Right lobe of liver (tissue), 6 donors: ENCODE data around the gene NSL1. TPM values are rescaled to one million over a fixed set of nuclear protein-coding genes. Genes with fewer than 3 reads are reported as not detected.
A peak's percentile ranks its signal among the peaks of the same experiment; 100 is the strongest.

ENCODE experiments used
- ATAC-seq, 4 donors: fragments of 200-7000 bp; cut with Tn5 transposase; one replicate each; pipeline ENCODE4 v1.9.1; 2020; ENCODE audit warnings: mild to moderate bottlenecking in 4 of 4, moderate library complexity in 4 of 4
- DNase-seq, 3 donors: peaks; one replicate each; pipeline ENCODE4 v3.0.0-alpha.2; 2020
- H3K27ac ChIP-seq, 3 donors: fragments of 200-600 bp; one replicate each; pipeline ENCODE4 v1.8.0; 2022
- H3K27me3 ChIP-seq, 2 donors: fragments of 200-600 bp; one replicate each; pipeline ENCODE4 v1.8.0; 2022
- H3K36me3 ChIP-seq, 4 donors: fragments of 200-600 bp; sonication (generic) in 1 of 4; one replicate each; pipeline versions ENCODE4 v1.5.1 to v1.8.0; 2017 to 2022; ENCODE audit warnings: control low read depth in 1 of 4
- H3K4me1 ChIP-seq, 4 donors: fragments of 200-600 bp; sonication (generic) in 1 of 4; one replicate each; pipeline versions ENCODE4 v1.5.1 to v1.8.0; 2017 to 2022; ENCODE audit warnings: control low read depth in 1 of 4
- H3K4me3 ChIP-seq, 3 donors: fragments of 200-600 bp; one replicate each; pipeline ENCODE4 v1.8.0; 2022
- H3K9me3 ChIP-seq, 4 donors: fragments of 200-600 bp; sonication (generic) in 1 of 4; one replicate each; pipeline versions ENCODE4 v1.5.1 to v1.8.0; 2017 to 2022; ENCODE audit warnings: control low read depth in 1 of 4
- POLR2A ChIP-seq: fragments of 450-650 bp; IDR thresholded peaks from one replicate; pipeline ENCODE4 v1.6.1; 2017; ENCODE audit warnings: antibody characterized with exemption, mild to moderate bottlenecking
- WGBS: methylation state at CpG from one replicate; pipeline ENCODE4 v1.1.6; 2018; ENCODE audit warnings: low coverage, low lambda C conversion rate; ENCODE audit not compliant: insufficient coverage; ENCODE audit errors: missing lambda C conversion rate; 5-methylcytosine and 5-hydroxymethylcytosine counted together
- intact Hi-C, 2 donors: fragments of 100-400 bp; cut with DNase I; formaldehyde crosslinking; loops; one replicate each; pipeline versions ENCODE4 v1.11.2 to v1.14.1; 2022
- total RNA-seq, 6 experiments: library from RNA; depleted of rRNA in 2 of 6; stranded (reverse); fragments of >200 nt in 2 of 6; fragmentation: NEBNext Ultra II Directional in 3 of 6; extraction: Animal tissue kit (Norgen Biotek cat#: 25700) in 3 of 6; gene quantifications; one replicate each; pipeline versions ENCODE4 v1.1.0 to v1.2.4, GENCODE V29; 2016 to 2023
- TF ChIP-seq, protein P1 (sequence below), 4 donors: fragments of 200-600 bp in 3 of 4; fragments of 450-650 bp in 1 of 4; IDR thresholded peaks; one replicate each; pipeline versions ENCODE4 v1.5.1 to v1.8.0; 2016 to 2022; ENCODE audit warnings: antibody characterized with exemption in 4 of 4, mild to moderate bottlenecking in 2 of 4
- donor health status: DM: no; HTN: yes; CAD: no.
- donor health status: DM: no; HTN: no; CAD: no.
- donor health status: DM: no; HTN: no; CAD: no.
- donor health status: DM: no; HTN: yes; CAD: no.
- donor health status: DM: no; HTN: yes; CAD: no.

NSL1 gene
- total RNA-seq, 6 experiments from 2014 or later, result 13.3 to 26.5 (median 16.2) TPM

DNA sequence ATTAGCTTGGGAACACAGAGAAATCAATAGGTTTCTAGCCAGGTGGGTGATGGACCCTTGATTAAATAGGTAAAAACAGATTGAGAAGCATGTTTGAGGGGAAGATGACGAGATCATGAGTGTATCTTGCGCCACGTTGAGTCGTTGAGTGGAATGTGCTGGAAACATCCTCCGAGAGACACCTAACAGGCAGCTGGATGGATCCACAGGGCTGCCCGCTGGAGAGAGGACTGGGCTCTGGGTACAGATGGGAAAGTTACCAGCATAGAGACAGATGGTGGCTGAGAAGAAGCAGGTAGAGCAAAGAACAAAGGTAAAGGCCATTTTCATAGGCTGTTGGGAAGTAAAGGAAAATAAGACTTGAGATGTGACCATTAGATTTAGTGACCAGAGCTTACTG, 107.5 kb downstream of the NSL1 start:
- 64% methylated on average over 6 of the region's 6 CpGs for WGBS
- intact Hi-C loops, result no loop called here
- Histone ChIP-seq H3K4me1 (no peaks in the 10 kb centered on the region), H3K9me3 (no peaks in the 10 kb centered on the region), H3K36me3 (no peaks in the 10 kb centered on the region), H3K27me3 (no peaks in the 10 kb centered on the region), H3K27ac (no peak overlapping the region), H3K4me3 (no peak overlapping the region)
- ATAC-seq, result no peak
- no peak for DNase-seq
- TF ChIP-seq, protein P1, sequence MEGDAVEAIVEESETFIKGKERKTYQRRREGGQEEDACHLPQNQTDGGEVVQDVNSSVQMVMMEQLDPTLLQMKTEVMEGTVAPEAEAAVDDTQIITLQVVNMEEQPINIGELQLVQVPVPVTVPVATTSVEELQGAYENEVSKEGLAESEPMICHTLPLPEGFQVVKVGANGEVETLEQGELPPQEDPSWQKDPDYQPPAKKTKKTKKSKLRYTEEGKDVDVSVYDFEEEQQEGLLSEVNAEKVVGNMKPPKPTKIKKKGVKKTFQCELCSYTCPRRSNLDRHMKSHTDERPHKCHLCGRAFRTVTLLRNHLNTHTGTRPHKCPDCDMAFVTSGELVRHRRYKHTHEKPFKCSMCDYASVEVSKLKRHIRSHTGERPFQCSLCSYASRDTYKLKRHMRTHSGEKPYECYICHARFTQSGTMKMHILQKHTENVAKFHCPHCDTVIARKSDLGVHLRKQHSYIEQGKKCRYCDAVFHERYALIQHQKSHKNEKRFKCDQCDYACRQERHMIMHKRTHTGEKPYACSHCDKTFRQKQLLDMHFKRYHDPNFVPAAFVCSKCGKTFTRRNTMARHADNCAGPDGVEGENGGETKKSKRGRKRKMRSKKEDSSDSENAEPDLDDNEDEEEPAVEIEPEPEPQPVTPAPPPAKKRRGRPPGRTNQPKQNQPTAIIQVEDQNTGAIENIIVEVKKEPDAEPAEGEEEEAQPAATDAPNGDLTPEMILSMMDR (IDR thresholded peaks at IDR 0.05), result no peak
- TF ChIP-seq POLR2A, result no peak

DNA sequence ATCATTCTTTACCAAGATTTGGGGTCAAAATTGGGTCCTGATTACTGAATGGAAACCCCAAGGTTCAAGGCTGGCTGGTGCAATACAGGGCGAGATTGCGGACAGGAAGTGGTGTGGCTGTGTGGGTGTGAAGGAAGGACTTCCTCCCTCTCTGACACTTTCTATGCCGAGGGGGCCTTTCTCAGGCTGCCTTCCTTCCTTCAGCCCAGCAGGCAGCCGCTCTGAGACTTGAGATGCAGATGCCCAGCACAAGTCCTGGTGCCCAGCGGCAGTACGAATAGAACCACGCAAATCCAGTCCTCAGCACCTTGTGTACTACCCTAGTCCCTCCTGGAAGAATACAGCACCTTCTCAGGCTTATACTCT, 108.2 kb downstream of the NSL1 start:
- ATAC-seq (peak; percentile 64 to 76 (median 69)), DNase-seq (peak in 1 of 3 donors; percentile 43)
- WGBS, result 69% methylated on average over 3 of the region's 7 CpGs
- Histone ChIP-seq H3K4me3 (no peak overlapping the region), H3K27me3 (no peaks in the 10 kb centered on the region), H3K9me3 (no peaks in the 10 kb centered on the region), H3K4me1 (no peaks in the 10 kb centered on the region), H3K36me3 (no peaks in the 10 kb centered on the region), H3K27ac (no peak overlapping the region)
- TF ChIP-seq, protein P1 (IDR thresholded peaks at IDR 0.05), result no peak
- TF ChIP-seq POLR2A, result no peak
- intact Hi-C loops, result no loop called here

DNA sequence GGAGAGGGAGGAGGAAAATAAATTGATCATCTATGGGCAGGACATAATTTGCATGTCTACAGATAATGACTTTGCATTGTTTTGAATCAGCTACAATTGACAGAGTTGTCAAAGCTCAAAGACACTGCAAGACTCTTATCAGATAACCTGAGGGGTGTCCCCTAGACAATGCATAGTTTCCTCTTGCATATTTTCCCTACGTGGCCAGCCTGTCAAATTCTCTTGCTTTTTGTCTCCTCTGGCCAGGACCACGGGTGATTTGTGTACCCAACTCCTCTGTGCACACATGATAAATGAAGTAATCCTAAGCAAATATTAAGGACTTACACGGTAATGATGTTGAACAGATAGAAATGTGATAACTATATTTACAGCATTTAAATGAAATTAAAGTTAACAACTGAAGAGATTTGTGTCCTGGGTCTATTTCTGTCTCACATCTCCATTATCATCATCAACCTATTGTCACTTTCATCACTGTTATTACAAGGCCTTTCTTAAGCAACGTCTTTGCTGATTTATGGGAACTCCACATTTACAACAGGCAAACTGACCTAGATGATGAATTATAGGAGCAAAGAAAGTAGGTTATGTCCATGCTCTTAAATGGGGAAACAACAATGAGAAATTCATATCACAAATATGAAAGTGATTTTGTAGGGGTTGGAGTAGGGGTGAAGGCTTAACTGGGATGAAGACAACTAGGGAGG, 110.7 kb downstream of the NSL1 start:
- no peak for TF ChIP-seq POLR2A
- TF ChIP-seq, protein P1 (IDR thresholded peaks at IDR 0.05), result no peak
- WGBS, result 25% methylated on average over 4 of the region's 4 CpGs
- intact Hi-C loops, result no loop called here
- ATAC-seq, result peak; percentile 26 to 80 (median 58)
- Histone ChIP-seq H3K4me1 (no peaks in the 10 kb centered on the region), H3K27me3 (no peaks in the 10 kb centered on the region), H3K36me3 (no peaks in the 10 kb centered on the region), H3K27ac (no peak overlapping the region), H3K4me3 (no peak overlapping the region), H3K9me3 (no peaks in the 10 kb centered on the region)
- no peak for DNase-seq

DNA sequence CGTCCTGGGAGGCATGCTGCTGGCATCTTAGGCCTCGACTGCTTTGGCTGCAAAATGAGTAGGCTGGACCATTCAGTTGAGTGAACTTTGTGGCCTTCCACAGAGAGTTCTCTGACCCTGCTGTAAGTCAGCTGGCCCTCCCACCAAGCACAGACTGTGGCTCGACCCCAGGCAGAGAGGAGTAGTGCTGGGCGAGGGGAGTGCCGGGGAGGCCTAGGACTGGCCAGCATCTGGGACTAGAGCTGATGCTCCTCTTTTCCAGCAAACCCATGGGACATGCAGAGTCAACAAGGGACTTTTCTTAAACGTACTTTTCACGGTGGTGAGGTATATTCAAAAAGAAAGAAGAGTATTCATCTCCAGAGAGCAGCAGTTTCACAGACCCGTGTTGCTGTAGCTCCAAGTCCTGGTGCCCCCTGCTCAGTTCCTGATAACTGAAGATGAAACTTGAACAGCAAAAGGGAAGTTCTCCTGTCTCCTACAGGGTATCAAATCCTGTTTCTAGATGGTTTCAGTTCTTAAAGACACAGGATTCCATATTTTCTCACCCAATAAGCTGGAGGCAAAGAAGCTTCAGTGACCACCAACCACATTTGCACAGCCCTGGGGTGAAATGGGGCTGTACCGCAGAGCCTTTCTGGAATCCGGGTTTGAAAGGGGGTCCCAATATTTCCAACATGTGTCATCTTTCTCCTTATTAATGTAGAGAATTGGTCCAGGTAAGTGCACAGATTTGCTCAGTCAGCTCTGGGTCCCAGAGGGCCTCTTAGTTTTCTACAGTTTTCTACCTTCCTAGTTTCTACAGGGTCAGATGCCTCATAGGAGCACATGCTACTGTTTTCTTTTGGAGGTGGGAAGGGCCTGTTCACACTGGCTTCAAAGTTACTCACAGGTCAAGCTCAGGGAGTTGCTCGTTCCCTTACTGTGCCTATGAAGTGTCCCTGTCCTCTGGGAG, 112.8 kb downstream of the NSL1 start:
- WGBS, result 49% methylated on average over 7 of the region's 11 CpGs
- peak; percentile 11 to 53 (median 28) for ATAC-seq

More for the DNA sequence above, 112.8 kb downstream of the NSL1 start:
- Histone ChIP-seq H3K4me3 (no peak overlapping the region), H3K27ac (no peak overlapping the region), H3K4me1 (no peaks in the 10 kb centered on the region), H3K27me3 (no peaks in the 10 kb centered on the region), H3K36me3 (no peaks in the 10 kb centered on the region), H3K9me3 (no peaks in the 10 kb centered on the region)
- DNase-seq, result no peak
- TF ChIP-seq POLR2A, result no peak
- TF ChIP-seq, protein P1 (IDR thresholded peaks at IDR 0.05), result no peak
- intact Hi-C loops, result no loop called here
